DMS79 (cell line): Measurements from ENCODE around the gene ADGRB3.
"Not testable (repeated sequence)": the region's sequence is repeated elsewhere in the genome, so short reads cannot be mapped to it uniquely, and the experiment has no call there.

ENCODE experiments used
- DNase-seq: peaks from one replicate; lab custom pipeline; 2025; lab: John Stamatoyannopoulos, UW

The ADGRB3 gene

GRCh38 chr6:69232911-69233448, 597.9 kb downstream of the ADGRB3 start:
- DNase-seq = no peak

GRCh38 chr6:69238067-69238466, 603.0 kb downstream of the ADGRB3 start:
- DNase-seq = no peak

GRCh38 chr6:69246983-69247382, 611.9 kb downstream of the ADGRB3 start:
- no peak for DNase-seq

GRCh38 chr6:69261010-69261409, 625.9 kb downstream of the ADGRB3 start:
- no peak for DNase-seq

- no peak for DNase-seq
Measured at GRCh38 chr6:69263297-69263696, 628.2 kb downstream of the ADGRB3 start.

- DNase-seq = no peak
Measured at GRCh38 chr6:69265090-69265489, 630.0 kb downstream of the ADGRB3 start.

- no peak for DNase-seq
Measured at GRCh38 chr6:69265706-69266105, 630.6 kb downstream of the ADGRB3 start.

GRCh38 chr6:69276204-69276603, 641.1 kb downstream of the ADGRB3 start:
- no peak for DNase-seq

GRCh38 chr6:69279805-69280204, 644.7 kb downstream of the ADGRB3 start:
- DNase-seq = no peak

- no peak for DNase-seq
Measured at GRCh38 chr6:69280858-69281257, 645.8 kb downstream of the ADGRB3 start.

GRCh38 chr6:69284176-69284730, 649.2 kb downstream of the ADGRB3 start:
- DNase-seq = no peak

- DNase-seq = no peak
Measured at GRCh38 chr6:69285054-69285453, 650.0 kb downstream of the ADGRB3 start.

- no peak for DNase-seq
Measured at GRCh38 chr6:69286331-69286730, 651.2 kb downstream of the ADGRB3 start.

- not testable (repeated sequence) for DNase-seq
Measured at GRCh38 chr6:69288198-69288597, 653.1 kb downstream of the ADGRB3 start.

- no peak for DNase-seq
Measured at GRCh38 chr6:69289689-69290495, 654.8 kb downstream of the ADGRB3 start.

GRCh38 chr6:69293471-69293870, 658.4 kb downstream of the ADGRB3 start:
- no peak for DNase-seq

- no peak for DNase-seq
Measured at GRCh38 chr6:69294407-69294806, 659.3 kb downstream of the ADGRB3 start.

GRCh38 chr6:69294862-69295261, 659.8 kb downstream of the ADGRB3 start:
- no peak for DNase-seq

GRCh38 chr6:69303382-69303781, 668.3 kb downstream of the ADGRB3 start:
- no peak for DNase-seq

- DNase-seq = no peak
Measured at GRCh38 chr6:69305456-69305855, 670.4 kb downstream of the ADGRB3 start.

- no peak for DNase-seq
Measured at GRCh38 chr6:69308584-69308983, 673.5 kb downstream of the ADGRB3 start.

GRCh38 chr6:69311888-69312287, 676.8 kb downstream of the ADGRB3 start:
- no peak for DNase-seq

- DNase-seq = no peak
Measured at GRCh38 chr6:69314001-69314400, 678.9 kb downstream of the ADGRB3 start.

- no peak for DNase-seq
Measured at GRCh38 chr6:69314531-69314930, 679.4 kb downstream of the ADGRB3 start.
